Raji (cell line): ENCODE measurements around the gene SLC44A1.

Experiments used
- POLR2A ChIP-seq: IDR thresholded peaks from 2 replicates; pipeline ENCODE4 v1.6.1; 2011; ENCODE audit warnings: low read depth, low read length, control low read depth; ENCODE audit not compliant: insufficient read depth

Gene SLC44A1

GRCh38 chr9:105283795-105284194, 39.3 kb downstream of the SLC44A1 start:
- no peak for TF ChIP-seq POLR2A

GRCh38 chr9:105284463-105284862, 40.0 kb downstream of the SLC44A1 start:
- no peak for TF ChIP-seq POLR2A

GRCh38 chr9:105286098-105286497, 41.6 kb downstream of the SLC44A1 start:
- TF ChIP-seq POLR2A: no peak

GRCh38 chr9:105289305-105289704, 44.9 kb downstream of the SLC44A1 start:
- TF ChIP-seq POLR2A: no peak

- no peak for TF ChIP-seq POLR2A
These were observed 46.0 kb downstream of the SLC44A1 start for GRCh38 chr9:105290418-105290817.

- no peak for TF ChIP-seq POLR2A
These were observed 46.5 kb downstream of the SLC44A1 start for GRCh38 chr9:105290954-105291353.

- no peak for TF ChIP-seq POLR2A
These were observed 47.0 kb downstream of the SLC44A1 start for GRCh38 chr9:105291422-105291859.

- no peak for TF ChIP-seq POLR2A
These were observed 47.5 kb downstream of the SLC44A1 start for GRCh38 chr9:105291938-105292337.

GRCh38 chr9:105293408-105293807, 49.0 kb downstream of the SLC44A1 start:
- TF ChIP-seq POLR2A: no peak

- TF ChIP-seq POLR2A: no peak
These were observed 50.7 kb downstream of the SLC44A1 start for GRCh38 chr9:105295201-105295550.

- no peak for TF ChIP-seq POLR2A
These were observed 51.5 kb downstream of the SLC44A1 start for GRCh38 chr9:105295986-105296385.

GRCh38 chr9:105296445-105296844, 52.0 kb downstream of the SLC44A1 start:
- TF ChIP-seq POLR2A: no peak

- TF ChIP-seq POLR2A: no peak
These were observed 52.4 kb downstream of the SLC44A1 start for GRCh38 chr9:105296877-105297287.

- no peak for TF ChIP-seq POLR2A
These were observed 53.1 kb downstream of the SLC44A1 start for GRCh38 chr9:105297442-105298075.

- TF ChIP-seq POLR2A: no peak
These were observed 54.9 kb downstream of the SLC44A1 start for GRCh38 chr9:105299190-105299854.

GRCh38 chr9:105302728-105303127, 58.3 kb downstream of the SLC44A1 start:
- TF ChIP-seq POLR2A: no peak

GRCh38 chr9:105305856-105306255, 61.4 kb downstream of the SLC44A1 start:
- TF ChIP-seq POLR2A: no peak
